Measurements from ENCODE around the gene PLK5.

PLK5 gene

GRCh38 chr19:1488282-1488601, 35.6 kb upstream of the PLK5 start:
- no peak overlapping the region for H2AFZ ChIP-seq (ENCODE audit: low read depth)
- no peak overlapping the region for H3K4me3 ChIP-seq (IDR thresholded peaks at IDR 0.05; ENCODE audit: insufficient read depth, low read depth, low read length)
- H3K9ac ChIP-seq = no peak overlapping the region
- H4K20me1 ChIP-seq (ENCODE audit: insufficient read depth) = no peaks in the 10 kb centered on the region
- no peaks in the 10 kb centered on the region for H3K36me3 ChIP-seq (ENCODE audit: insufficient read depth)
- H3K79me2 ChIP-seq (ENCODE audit: insufficient read depth, low read depth) = no peaks in the 10 kb centered on the region
- peaks cover 7% of the 10 kb centered on the region for H3K4me1 ChIP-seq (ENCODE audit: low read depth, poor library complexity, severe bottlenecking)
- TF ChIP-seq CTCF (conservative IDR thresholded peaks at IDR 0.05; ENCODE audit: low read depth, low read length) = no peak
- peaks cover 49% of the 10 kb centered on the region for H3K27me3 ChIP-seq (ENCODE audit: insufficient read depth, low read depth)
- no peak overlapping the region for H3K4me2 ChIP-seq
- H3K27ac ChIP-seq = no peak overlapping the region

DNA sequence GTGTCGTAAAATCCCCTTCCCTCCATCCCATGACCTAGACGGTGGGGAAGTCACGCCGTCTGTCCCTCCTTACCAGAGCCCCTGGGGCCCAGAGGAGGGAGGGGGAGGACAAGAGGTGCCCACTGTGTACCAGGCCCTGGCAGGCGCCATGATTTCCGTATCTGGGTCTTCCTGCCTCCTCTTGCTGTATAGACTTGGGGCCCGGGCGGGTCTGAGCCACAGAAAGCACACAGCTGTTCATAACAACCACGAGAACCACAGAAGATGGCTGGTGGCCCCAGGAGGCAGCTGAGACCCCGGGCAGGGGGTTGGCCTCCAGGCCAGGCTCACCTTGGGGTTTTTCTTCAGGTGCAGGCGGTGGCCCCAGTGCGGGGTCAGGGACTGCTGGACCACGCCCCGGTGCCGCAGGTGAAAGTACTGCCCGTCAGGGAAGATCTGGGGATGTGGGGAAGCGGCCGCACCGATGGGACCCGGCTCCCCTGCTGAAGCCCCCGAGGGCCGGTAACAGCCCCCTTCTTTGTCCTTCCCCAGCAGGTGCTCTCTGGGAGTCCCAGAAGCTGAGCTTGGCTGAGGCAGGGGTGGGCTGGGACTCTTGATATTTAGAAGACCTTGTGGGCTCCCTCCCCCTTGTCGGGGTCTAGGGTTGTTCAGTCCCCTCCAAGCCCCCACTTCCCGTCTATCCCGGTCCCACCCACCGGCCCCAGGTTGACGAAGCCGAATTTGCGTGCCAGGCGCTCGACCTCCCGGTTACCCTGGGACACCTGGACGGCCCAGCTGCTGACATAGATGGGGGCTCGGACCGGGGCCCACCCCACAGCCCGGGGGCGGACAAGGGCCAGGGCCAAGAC, 34.2 kb upstream of the PLK5 start:
- no peak overlapping the region; the same call in 1 of the 2 replicates for H3K9ac ChIP-seq
- no peak overlapping the region for H3K27ac ChIP-seq

GRCh38 chr19:1490311-1491113, 33.4 kb upstream of the PLK5 start, which contains the start of gene PCSK4:
Gene PCSK4 (minus strand): TSS chr19:1490350. CDS start chr19:1490346, 4 bp downstream.
- no peaks in the 10 kb centered on the region for H4K20me1 ChIP-seq (ENCODE audit: insufficient read depth)
- no peak within 1 kb of the TSS for H3K4me3 ChIP-seq (IDR thresholded peaks at IDR 0.05; ENCODE audit: insufficient read depth, low read depth, low read length)
- peak within 1 kb of the TSS; percentile 94 for H2AFZ ChIP-seq (ENCODE audit: low read depth)
- H3K4me1 ChIP-seq (ENCODE audit: low read depth, poor library complexity, severe bottlenecking) = peaks cover 7% of the 10 kb centered on the region
- H3K36me3 ChIP-seq (ENCODE audit: insufficient read depth) = no peaks in the 10 kb centered on the region
- no peak for TF ChIP-seq CTCF (conservative IDR thresholded peaks at IDR 0.05; ENCODE audit: low read depth, low read length)
- peaks cover 61% of the 10 kb centered on the region for H3K27me3 ChIP-seq (ENCODE audit: insufficient read depth, low read depth)
- no peak within 1 kb of the TSS for H3K27ac ChIP-seq
- H3K9ac ChIP-seq = no peak within 1 kb of the TSS; the same call in 1 of the 2 replicates
- peak within 1 kb of the TSS; percentile 93 for H3K4me2 ChIP-seq
- H3K79me2 ChIP-seq (ENCODE audit: insufficient read depth, low read depth) = no peaks in the 10 kb centered on the region

More for the DNA sequence above, 34.2 kb upstream of the PLK5 start:
- peaks cover 7% of the 10 kb centered on the region for H3K4me1 ChIP-seq (ENCODE audit: low read depth, poor library complexity, severe bottlenecking)
- peak overlapping the region; percentile 93 for H3K4me2 ChIP-seq
- H3K27me3 ChIP-seq (ENCODE audit: insufficient read depth, low read depth) = peaks cover 60% of the 10 kb centered on the region
- no peaks in the 10 kb centered on the region for H3K79me2 ChIP-seq (ENCODE audit: insufficient read depth, low read depth)
- no peaks in the 10 kb centered on the region for H3K36me3 ChIP-seq (ENCODE audit: insufficient read depth)
- no peaks in the 10 kb centered on the region for H4K20me1 ChIP-seq (ENCODE audit: insufficient read depth)
- no peak for TF ChIP-seq CTCF (conservative IDR thresholded peaks at IDR 0.05; ENCODE audit: low read depth, low read length)
- no peak overlapping the region for H3K4me3 ChIP-seq (IDR thresholded peaks at IDR 0.05; ENCODE audit: insufficient read depth, low read depth, low read length)
- peak overlapping the region; percentile 94 for H2AFZ ChIP-seq (ENCODE audit: low read depth)

- H3K4me2 ChIP-seq = peak within 1 kb of the TSS; percentile 93
- peaks cover 7% of the 10 kb centered on the region for H3K4me1 ChIP-seq (ENCODE audit: low read depth, poor library complexity, severe bottlenecking)
- H4K20me1 ChIP-seq (ENCODE audit: insufficient read depth) = no peaks in the 10 kb centered on the region
- no peaks in the 10 kb centered on the region for H3K79me2 ChIP-seq (ENCODE audit: insufficient read depth, low read depth)
- peak within 1 kb of the TSS; percentile 94 for H2AFZ ChIP-seq (ENCODE audit: low read depth)
- no peak within 1 kb of the TSS for H3K4me3 ChIP-seq (IDR thresholded peaks at IDR 0.05; ENCODE audit: insufficient read depth, low read depth, low read length)
- H3K27ac ChIP-seq = no peak within 1 kb of the TSS
- H3K27me3 ChIP-seq (ENCODE audit: insufficient read depth, low read depth) = peaks cover 62% of the 10 kb centered on the region
- no peaks in the 10 kb centered on the region for H3K36me3 ChIP-seq (ENCODE audit: insufficient read depth)
- no peak within 1 kb of the TSS; the same call in 1 of the 2 replicates for H3K9ac ChIP-seq
- TF ChIP-seq CTCF (conservative IDR thresholded peaks at IDR 0.05; ENCODE audit: low read depth, low read length) = no peak
These were observed 32.6 kb upstream of the PLK5 start, which contains the start of gene REEP6 for GRCh38 chr19:1491114-1491848. Gene REEP6 (plus strand): TSS chr19:1491181. CDS start chr19:1491270, 89 bp downstream.
